Measurements from ENCODE around the gene MUC2.

The MUC2 gene

GRCh38 chr11:1051356-1052132 lies 23.1 kb upstream of the MUC2 start:
- Histone ChIP-seq H3K9me3 (ENCODE audit: insufficient read depth, low read depth, low read length) (no peaks in the 10 kb centered on the region), H3K79me2 (ENCODE audit: insufficient read depth, low read length) (no peaks in the 10 kb centered on the region), H3F3A (ENCODE audit: low read depth) (no peaks in the 10 kb centered on the region), H2AFZ (ENCODE audit: low read length) (peak overlapping the region; percentile 26; the same call in 1 of the 2 replicates), H3K4me3 (ENCODE audit: low read length, poor library complexity, severe bottlenecking) (no peak overlapping the region), H3K36me3 (ENCODE audit: insufficient read depth, low read length) (no peaks in the 10 kb centered on the region), H3K4me2 (ENCODE audit: low read depth, low read length, poor library complexity, severe bottlenecking) (no peak overlapping the region), H3K9me2 (replicated peaks; ENCODE audit: low read depth, low read length) (no peaks in the 10 kb centered on the region), H3K27me3 (ENCODE audit: insufficient read depth, low read length, poor library complexity, severe bottlenecking) (no peaks in the 10 kb centered on the region), H3K4me1 (ENCODE audit: insufficient read depth, low read length, poor library complexity, severe bottlenecking) (no peaks in the 10 kb centered on the region), H3K9ac (ENCODE audit: low read depth, low read length, poor library complexity, severe bottlenecking) (no peak overlapping the region), H4K20me1 (ENCODE audit: insufficient read depth, low read length, poor library complexity, severe bottlenecking) (no peaks in the 10 kb centered on the region)
- TF ChIP-seq EZH2phosphoT487 (IDR thresholded peaks at IDR 0.05; ENCODE audit: borderline replicate concordance) (no peak), CTCF (conservative IDR thresholded peaks at IDR 0.05; ENCODE audit: low read length) (no peak)

- no peaks in the 10 kb centered on the region for H3K27me3 ChIP-seq (ENCODE audit: insufficient read depth, low read length, poor library complexity, severe bottlenecking)
- no peak overlapping the region for H3K4me2 ChIP-seq (ENCODE audit: low read depth, low read length, poor library complexity, severe bottlenecking)
- H3K9me3 ChIP-seq (ENCODE audit: insufficient read depth, low read depth, low read length): no peaks in the 10 kb centered on the region
- H3K9ac ChIP-seq (ENCODE audit: low read depth, low read length, poor library complexity, severe bottlenecking): no peak overlapping the region
- H3K4me1 ChIP-seq (ENCODE audit: insufficient read depth, low read length, poor library complexity, severe bottlenecking): no peaks in the 10 kb centered on the region
- H4K20me1 ChIP-seq (ENCODE audit: insufficient read depth, low read length, poor library complexity, severe bottlenecking): no peaks in the 10 kb centered on the region
- H3F3A ChIP-seq (ENCODE audit: low read depth): no peaks in the 10 kb centered on the region
- TF ChIP-seq EZH2phosphoT487 (IDR thresholded peaks at IDR 0.05; ENCODE audit: borderline replicate concordance): no peak
- no peak for TF ChIP-seq CTCF (conservative IDR thresholded peaks at IDR 0.05; ENCODE audit: low read length)
- H3K36me3 ChIP-seq (ENCODE audit: insufficient read depth, low read length): no peaks in the 10 kb centered on the region
- no peaks in the 10 kb centered on the region for H3K79me2 ChIP-seq (ENCODE audit: insufficient read depth, low read length)
- no peak overlapping the region for H3K4me3 ChIP-seq (ENCODE audit: low read length, poor library complexity, severe bottlenecking)
- no peaks in the 10 kb centered on the region for H3K9me2 ChIP-seq (replicated peaks; ENCODE audit: low read depth, low read length)
- H2AFZ ChIP-seq (ENCODE audit: low read length): no peak overlapping the region
Measured at GRCh38 chr11:1052133-1053011, 22.3 kb upstream of the MUC2 start.

GRCh38 chr11:1053121-1053901 lies 21.4 kb upstream of the MUC2 start:
- no peaks in the 10 kb centered on the region for H3K27me3 ChIP-seq (ENCODE audit: insufficient read depth, low read length, poor library complexity, severe bottlenecking)
- no peaks in the 10 kb centered on the region for H3F3A ChIP-seq (ENCODE audit: low read depth)
- no peaks in the 10 kb centered on the region for H3K9me3 ChIP-seq (ENCODE audit: insufficient read depth, low read depth, low read length)

More at GRCh38 chr11:1053121-1053901, 21.4 kb upstream of the MUC2 start:
- Histone ChIP-seq H4K20me1 (ENCODE audit: insufficient read depth, low read length, poor library complexity, severe bottlenecking) (no peaks in the 10 kb centered on the region), H3K9ac (ENCODE audit: low read depth, low read length, poor library complexity, severe bottlenecking) (no peak overlapping the region), H3K79me2 (ENCODE audit: insufficient read depth, low read length) (no peaks in the 10 kb centered on the region), H3K4me2 (ENCODE audit: low read depth, low read length, poor library complexity, severe bottlenecking) (no peak overlapping the region), H3K36me3 (ENCODE audit: insufficient read depth, low read length) (no peaks in the 10 kb centered on the region), H3K4me1 (ENCODE audit: insufficient read depth, low read length, poor library complexity, severe bottlenecking) (no peaks in the 10 kb centered on the region), H3K4me3 (ENCODE audit: low read length, poor library complexity, severe bottlenecking) (no peak overlapping the region), H2AFZ (ENCODE audit: low read length) (no peak overlapping the region), H3K9me2 (replicated peaks; ENCODE audit: low read depth, low read length) (no peaks in the 10 kb centered on the region)
- TF ChIP-seq EZH2phosphoT487 (IDR thresholded peaks at IDR 0.05; ENCODE audit: borderline replicate concordance): no peak
- TF ChIP-seq CTCF (conservative IDR thresholded peaks at IDR 0.05; ENCODE audit: low read length): no peak
